HepG2 (cell line): ENCODE data around the gene MMP23B. TPM values are rescaled to one million over a fixed set of nuclear protein-coding genes. Genes with fewer than 3 reads are reported as not detected.

Experiments used
- BRCA1 ChIP-seq: sonication (generic); formaldehyde crosslinking; IDR thresholded peaks from 2 replicates; pipeline ENCODE4 v1.4.0; 2020; ENCODE audit warnings: missing genetic modification reagents
- FOXK1 ChIP-seq: sonication (generic); formaldehyde crosslinking; IDR thresholded peaks from 2 replicates; pipeline ENCODE4 v1.4.0; 2020; ENCODE audit warnings: low read depth, missing genetic modification reagents, borderline replicate concordance
- MTA3 ChIP-seq: sonication (generic); formaldehyde crosslinking; IDR thresholded peaks from 2 replicates; pipeline ENCODE4 v1.4.0; 2020; ENCODE audit warnings: missing genetic modification reagents
- MYPOP ChIP-seq: sonication (generic); formaldehyde crosslinking; IDR thresholded peaks from 2 replicates; pipeline ENCODE4 v1.8.1; 2023; ENCODE audit warnings: mild to moderate bottlenecking, moderate library complexity, missing genetic modification reagents
- NFRKB ChIP-seq: fragments of 450-650 bp; IDR thresholded peaks from 2 replicates; pipeline ENCODE4 v1.6.1; 2017
- TFAP4 ChIP-seq: sonication (generic); IDR thresholded peaks from 2 replicates; pipeline ENCODE4 v1.6.1; 2016; ENCODE audit warnings: low read depth, borderline replicate concordance
- XBP1 ChIP-seq: sonication (generic); formaldehyde crosslinking; IDR thresholded peaks from 2 replicates; pipeline ENCODE4 v1.5.0; 2020; ENCODE audit warnings: missing genetic modification reagents
- ZBTB40 ChIP-seq, 2 experiments: fragments of 450-650 bp in 1 of 2; sonication (generic) in 1 of 2; formaldehyde crosslinking in 1 of 2; IDR thresholded peaks; 2 replicates each; pipeline versions ENCODE4 v1.6.1 to v1.8.0; 2016 to 2022; ENCODE audit warnings: antibody characterized with exemption in 1 of 2, mild to moderate bottlenecking in 1 of 2, missing genetic modification reagents in 1 of 2
- ZFP41 ChIP-seq: sonication (generic); formaldehyde crosslinking; IDR thresholded peaks from 2 replicates; pipeline ENCODE4 v1.4.0; 2020; ENCODE audit warnings: mild to moderate bottlenecking, missing genetic modification reagents, borderline replicate concordance
- ZNF24 ChIP-seq: fragments of 450-650 bp; IDR thresholded peaks from 2 replicates; pipeline ENCODE4 v1.6.1; 2017; ENCODE audit warnings: antibody characterized with exemption, mild to moderate bottlenecking
- ZNF275 ChIP-seq: sonication (generic); formaldehyde crosslinking; IDR thresholded peaks from 2 replicates; pipeline ENCODE4 v1.8.0; 2022; ENCODE audit warnings: missing genetic modification reagents, mild to moderate bottlenecking, inconsistent platforms, borderline replicate concordance
- ZNF367 ChIP-seq: sonication (generic); formaldehyde crosslinking; IDR thresholded peaks from 2 replicates; pipeline ENCODE4 v1.4.0; 2020; ENCODE audit warnings: missing genetic modification reagents, borderline replicate concordance
- ZNF431 ChIP-seq: sonication (generic); formaldehyde crosslinking; IDR thresholded peaks from 2 replicates; pipeline ENCODE4 v1.9.0; 2022; ENCODE audit warnings: missing genetic modification reagents, low read depth, mild to moderate bottlenecking, borderline replicate concordance
- ZNF567 ChIP-seq: sonication (generic); formaldehyde crosslinking; IDR thresholded peaks from 2 replicates; pipeline ENCODE4 v1.8.1; 2023; ENCODE audit warnings: mild to moderate bottlenecking, missing genetic modification reagents, borderline replicate concordance
- ZZZ3 ChIP-seq: sonication (generic); formaldehyde crosslinking; IDR thresholded peaks from 2 replicates; pipeline ENCODE4 v1.4.0; 2020; ENCODE audit warnings: missing genetic modification reagents, mild to moderate bottlenecking, borderline replicate concordance
- polyA plus RNA-seq, 8 experiments: library from polyadenylated mRNA; depleted of rRNA in 3 of 8; stranded (reverse) in 7 of 8; unstranded in 1 of 8; fragments of >200 nt; fragmentation: Illumina TruSeq in 4 of 8; extraction: Trizol in 4 of 8; gene quantifications; 2 replicates each; pipeline versions ENCODE4 v1.2.1 to v1.2.3, GENCODE V29; 2011 to 2016; ENCODE audit warnings: low read depth in 4 of 8, missing spikeins in 1 of 8, mixed read lengths in 1 of 8; ENCODE audit not compliant: insufficient read depth in 1 of 8
- total RNA-seq, 5 experiments: library from RNA; depleted of rRNA; stranded (reverse); fragments of >200 nt; fragmentation: Illumina TruSeq; extraction: Trizol; gene quantifications; 2 replicates each; pipeline ENCODE4 v1.2.3, GENCODE V29; 2016; ENCODE audit warnings: low read depth in 1 of 5

MMP23B gene
- total and polyA plus RNA-seq, 2 of the 13 experiments (the other 11 are each of a cell fraction or from before 2014, with no cell fraction given) = 0.61 to 0.75 TPM

GRCh38 chr1:1615256-1616044, 16.5 kb upstream of the MMP23B start, which contains the start of gene MIB2 (continued):
- peak; percentile 73 for TF ChIP-seq FOXK1 (CRISPR knock-in tag)
- TF ChIP-seq NFRKB = no peak
- no peak; the same call in 1 of the 2 replicates for TF ChIP-seq ZZZ3 (CRISPR knock-in tag)
- no peak for TF ChIP-seq XBP1 (CRISPR knock-in tag)
- TF ChIP-seq ZNF367 = no peak
- peak; percentile 60 for TF ChIP-seq ZNF431 (CRISPR knock-in tag)
- peak; percentile 81; the same call in 1 of the 2 replicates for TF ChIP-seq ZNF567 (CRISPR knock-in tag)
- TF ChIP-seq BRCA1 (CRISPR knock-in tag) = no peak
- no peak for TF ChIP-seq ZBTB40 (IDR thresholded peaks at IDR 0.05)
- TF ChIP-seq ZBTB40 (CRISPR knock-in tag; IDR thresholded peaks at IDR 0.05) = peak; percentile 43; the same call in 1 of the 2 replicates
- TF ChIP-seq ZFP41 (CRISPR knock-in tag) = peak; percentile 67; the same call in 1 of the 2 replicates
- TF ChIP-seq TFAP4 = no peak
- TF ChIP-seq MYPOP (CRISPR knock-in tag) = no peak
- TF ChIP-seq ZNF275 (CRISPR knock-in tag) = no peak
- no peak for TF ChIP-seq ZNF24
- TF ChIP-seq MTA3 (CRISPR knock-in tag) = no peak
